Activated naive CD4-positive, alpha-beta T cell treated with anti-CD3 and anti-CD28 coated beads for 36 hours (primary cell): ENCODE data around the gene RALGAPB. TPM values are rescaled to one million over a fixed set of nuclear protein-coding genes. Genes with fewer than 3 reads are reported as not detected.
"Not testable (repeated sequence)": the region's sequence is repeated elsewhere in the genome, so short reads cannot be mapped to it uniquely, and the experiment has no call there.

Source experiments
- CTCF ChIA-PET: fragments of 350-600 bp; sonication (Branson Sonifier 250); formaldehyde crosslinking; loops from one replicate; lab custom pipeline; 2021; ENCODE audit warnings: antibody characterized with exemption; lab: Charles Lee
- DNase-seq: peaks from one replicate; pipeline ENCODE4 v3.0.0-alpha.2; 2020
- H3K27ac Mint-ChIP-seq: one replicate; pipeline ENCODE4 v1.8.0; 2021; ENCODE audit warnings: mild to moderate bottlenecking, mixed read lengths
- H3K27me3 Mint-ChIP-seq: one replicate; pipeline ENCODE4 v1.8.0; 2021; ENCODE audit warnings: low read depth, mixed read lengths
- H3K36me3 Mint-ChIP-seq: one replicate; pipeline ENCODE4 v1.8.0; 2021; ENCODE audit warnings: low read depth, mixed read lengths
- H3K4me1 Mint-ChIP-seq: one replicate; pipeline ENCODE4 v1.8.0; 2021; ENCODE audit warnings: low read depth, mixed read lengths
- H3K4me3 Mint-ChIP-seq: one replicate; pipeline ENCODE4 v1.8.0; 2021; ENCODE audit warnings: mild to moderate bottlenecking, moderate library complexity, mixed read lengths
- H3K9me3 Mint-ChIP-seq: one replicate; pipeline ENCODE4 v1.8.0; 2021; ENCODE audit warnings: mixed read lengths
- intact Hi-C: fragments of 100-400 bp; cut with micrococcal nuclease; formaldehyde crosslinking; loops from one replicate; pipeline ENCODE4 v1.15.1; 2023
- total RNA-seq, 2 experiments: library from RNA; stranded (reverse); gene quantifications; one replicate each; pipeline ENCODE4 v1.2.3, GENCODE V29; 2021

RALGAPB gene
- total RNA-seq, 2 experiments from 2014 or later: 22.1 to 24.0 TPM

DNA sequence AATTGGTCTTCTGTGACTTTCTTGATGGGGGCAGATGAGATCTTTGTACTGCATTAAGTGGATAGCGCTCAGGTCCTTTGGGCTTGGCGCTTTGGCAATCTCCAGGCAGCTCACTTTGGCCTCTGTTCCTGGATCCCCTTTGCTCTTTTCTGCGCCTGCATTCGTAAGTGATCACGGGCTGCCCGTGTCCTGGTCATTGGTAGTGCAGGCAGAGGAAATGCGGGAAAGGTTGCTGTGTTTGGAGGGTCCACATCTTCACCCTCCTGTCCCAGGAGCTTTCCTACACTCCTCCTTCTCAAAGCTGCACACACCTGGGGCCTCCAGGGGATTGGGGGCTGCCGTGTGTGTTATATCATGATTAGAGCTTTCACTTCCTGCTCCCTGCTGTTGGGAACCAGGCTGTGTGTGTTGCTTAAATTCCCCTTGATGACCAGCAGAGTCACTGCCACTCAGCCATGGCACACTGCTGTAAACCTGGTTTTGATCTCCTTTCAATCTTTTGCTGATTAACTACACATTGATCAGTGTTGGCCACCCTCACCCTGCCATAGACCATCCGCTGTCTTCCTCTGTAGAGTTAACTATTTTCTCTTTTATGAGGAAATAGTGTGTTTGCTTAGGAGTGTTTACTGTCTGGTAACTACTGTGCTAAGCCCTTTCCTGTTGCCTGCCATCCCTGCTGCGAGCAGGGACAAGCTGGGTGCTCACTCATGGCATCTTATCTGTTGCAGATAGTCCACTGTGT, 24.5 kb upstream of the RALGAPB start:
- H3K36me3 Mint-ChIP-seq: peaks cover 22% of the 10 kb centered on the region
- intact Hi-C loops: loop anchor here (10.0 kb wide), 2 partner anchors 63 to 297 kb away; partner anchors contain the start of gene ACTR5
- H3K27me3 Mint-ChIP-seq: no peaks in the 10 kb centered on the region
- CTCF ChIA-PET: interaction anchor here (0.6 to 4.3 kb wide), 4 partner anchors 14 to 317 kb away, joined by 4 to 52 read pairs (median 20); partner anchors contain the start of genes RALGAPB and SNHG17
- peak overlapping the region; percentile 26 for H3K27ac Mint-ChIP-seq
- H3K4me1 Mint-ChIP-seq: peaks cover 42% of the 10 kb centered on the region
- DNase-seq: no peak
- no peaks in the 10 kb centered on the region for H3K9me3 Mint-ChIP-seq
- peak overlapping the region; percentile 80 for H3K4me3 Mint-ChIP-seq

DNA sequence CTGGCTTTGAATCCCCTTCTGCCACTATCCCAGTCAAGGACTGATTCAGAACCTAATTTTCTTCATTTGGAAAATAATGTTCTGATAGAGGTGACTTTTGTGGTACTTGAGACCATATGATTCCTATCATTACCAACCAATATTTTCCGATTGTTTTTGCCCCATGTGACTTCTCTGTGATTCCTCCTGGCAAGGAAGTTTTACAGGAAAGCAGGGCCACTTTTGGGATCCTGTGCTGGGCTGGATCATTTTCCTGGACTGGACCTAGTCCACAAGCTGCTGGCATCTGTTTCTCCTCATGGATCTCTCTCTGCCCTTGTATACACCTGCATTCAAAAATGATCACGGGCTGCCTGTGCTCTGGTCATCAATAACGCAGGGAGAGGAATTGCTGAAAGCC, 23.6 kb upstream of the RALGAPB start:
- CTCF ChIA-PET: interaction anchor here (3.9 to 4.3 kb wide), 2 partner anchors 15 to 22 kb away, joined by 35 to 52 read pairs; partner anchors contain the start of genes RALGAPB and SNHG17
- Mint-ChIP-seq H3K9me3 (no peaks in the 10 kb centered on the region), H3K27me3 (no peaks in the 10 kb centered on the region), H3K4me3 (peak overlapping the region; percentile 29), H3K4me1 (peaks cover 42% of the 10 kb centered on the region), H3K36me3 (peaks cover 22% of the 10 kb centered on the region), H3K27ac (no peak overlapping the region)
- intact Hi-C loops: loop anchor here (10.0 kb wide), 2 partner anchors 64 to 296 kb away; partner anchors contain the start of gene ACTR5
- DNase-seq: no peak

DNA sequence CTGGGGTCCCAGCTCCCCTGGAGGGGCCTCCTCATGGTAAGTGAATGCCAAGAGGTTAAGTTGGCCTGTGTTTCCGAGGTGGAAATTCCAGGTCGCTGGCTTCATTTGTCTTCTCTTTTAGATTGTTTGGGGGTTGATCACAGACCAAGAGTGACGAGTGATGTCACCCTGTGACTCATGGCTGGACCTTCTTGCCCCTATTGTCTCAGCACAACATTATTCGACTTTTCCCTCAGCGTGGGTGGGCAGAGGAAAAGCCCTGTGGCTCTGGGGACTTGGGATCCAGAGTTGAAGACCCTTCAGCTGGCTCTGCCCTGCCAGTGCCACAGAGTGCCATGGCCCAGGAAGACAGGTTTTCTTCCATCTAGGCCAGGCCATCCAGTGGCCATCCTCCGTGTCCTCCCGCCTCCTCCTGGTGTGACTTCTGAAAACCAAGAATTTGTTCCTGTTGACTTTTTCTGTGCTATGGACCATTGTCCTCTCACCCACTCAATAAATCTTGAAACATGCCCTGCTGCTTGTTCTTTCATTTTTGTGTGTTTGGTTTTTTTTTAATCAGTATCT, 22.1 kb upstream of the RALGAPB start:
- no peak for DNase-seq
- CTCF ChIA-PET: interaction anchor here (0.5 to 0.7 kb wide), 2 partner anchors 22 to 54 kb away, joined by 3 to 6 read pairs; partner anchors contain the start of gene RALGAPB
- peaks cover 22% of the 10 kb centered on the region for H3K36me3 Mint-ChIP-seq

DNA sequence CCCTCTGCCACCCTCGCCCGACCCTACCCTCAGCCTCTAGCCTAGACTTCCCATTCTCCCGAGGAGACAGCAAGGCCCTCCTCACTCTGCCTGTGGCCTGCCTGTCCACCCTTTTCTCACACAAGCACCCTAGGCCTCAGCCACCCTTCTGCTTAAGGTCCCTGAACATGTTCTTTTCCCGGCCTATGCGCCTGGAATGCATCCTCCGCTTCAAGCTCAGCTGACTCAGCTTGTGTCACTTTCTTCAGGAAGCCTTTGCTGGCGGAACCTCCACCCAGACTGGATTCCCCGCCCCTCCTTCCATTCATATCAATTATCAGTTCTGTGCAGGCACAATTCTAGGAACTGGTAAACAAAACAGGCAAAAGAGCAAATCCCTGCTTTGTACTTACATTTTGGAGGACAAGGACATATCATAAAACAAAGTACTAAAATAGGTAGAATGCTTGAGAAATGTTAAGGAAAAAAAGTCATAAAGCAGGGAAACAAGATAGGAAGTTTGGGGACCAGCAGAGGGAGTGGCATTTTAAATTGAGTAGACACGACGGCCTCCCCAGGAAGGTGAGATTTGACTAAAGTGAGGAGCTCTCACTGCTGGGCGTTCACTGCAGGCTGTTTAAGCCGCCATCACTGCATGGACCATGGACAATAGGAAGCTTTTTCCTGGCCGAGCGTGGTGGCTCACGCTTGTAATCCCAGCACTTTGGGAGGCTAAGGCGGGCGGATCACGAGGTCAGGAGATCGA, 19.6 kb upstream of the RALGAPB start:
- Mint-ChIP-seq H3K36me3 (peaks cover 22% of the 10 kb centered on the region), H3K4me3 (no peak overlapping the region), H3K27me3 (no peaks in the 10 kb centered on the region), H3K4me1 (peaks cover 27% of the 10 kb centered on the region), H3K9me3 (no peaks in the 10 kb centered on the region), H3K27ac (no peak overlapping the region)
- intact Hi-C loops: no loop called here
- no peak for DNase-seq
- CTCF ChIA-PET: interaction anchor here (1.4 kb wide), 2 partner anchors 18 to 19 kb away, joined by 5 read pairs; partner anchors contain the start of genes RALGAPB and SNHG17

More for the DNA sequence above, 22.1 kb upstream of the RALGAPB start:
- Mint-ChIP-seq H3K4me3 (no peak overlapping the region), H3K27ac (no peak overlapping the region), H3K27me3 (no peaks in the 10 kb centered on the region), H3K9me3 (no peaks in the 10 kb centered on the region), H3K4me1 (peaks cover 39% of the 10 kb centered on the region)
- intact Hi-C loops: no loop called here

DNA sequence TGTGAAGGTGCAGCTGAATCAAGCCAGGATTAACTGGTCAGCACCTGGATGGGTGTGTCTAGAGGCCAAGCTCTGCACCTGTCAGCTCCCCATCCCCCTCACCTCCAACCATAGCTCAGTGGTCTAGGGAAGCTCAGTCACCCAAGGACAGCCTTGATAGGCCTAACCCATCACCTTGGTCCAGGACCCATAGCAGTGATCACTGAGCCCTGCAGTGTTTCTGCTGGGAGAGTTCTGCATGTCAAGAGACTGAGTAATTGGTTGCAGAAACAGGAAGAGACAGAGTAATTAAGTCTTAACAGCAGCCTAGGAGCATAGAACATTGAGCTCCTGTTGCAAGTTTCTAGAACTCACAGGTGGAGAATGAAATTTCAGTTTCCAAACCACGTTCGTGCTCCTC, 18.7 kb upstream of the RALGAPB start:
- Mint-ChIP-seq H3K4me3 (no peak overlapping the region), H3K4me1 (peaks cover 19% of the 10 kb centered on the region), H3K9me3 (no peaks in the 10 kb centered on the region), H3K27me3 (no peaks in the 10 kb centered on the region), H3K27ac (no peak overlapping the region), H3K36me3 (peaks cover 22% of the 10 kb centered on the region)
- intact Hi-C loops: no loop called here
- CTCF ChIA-PET: interaction anchor here (1.4 kb wide), 1 partner anchor 19 kb away, joined by 5 read pairs; the partner anchor contains the start of gene SNHG17
- no peak for DNase-seq

DNA sequence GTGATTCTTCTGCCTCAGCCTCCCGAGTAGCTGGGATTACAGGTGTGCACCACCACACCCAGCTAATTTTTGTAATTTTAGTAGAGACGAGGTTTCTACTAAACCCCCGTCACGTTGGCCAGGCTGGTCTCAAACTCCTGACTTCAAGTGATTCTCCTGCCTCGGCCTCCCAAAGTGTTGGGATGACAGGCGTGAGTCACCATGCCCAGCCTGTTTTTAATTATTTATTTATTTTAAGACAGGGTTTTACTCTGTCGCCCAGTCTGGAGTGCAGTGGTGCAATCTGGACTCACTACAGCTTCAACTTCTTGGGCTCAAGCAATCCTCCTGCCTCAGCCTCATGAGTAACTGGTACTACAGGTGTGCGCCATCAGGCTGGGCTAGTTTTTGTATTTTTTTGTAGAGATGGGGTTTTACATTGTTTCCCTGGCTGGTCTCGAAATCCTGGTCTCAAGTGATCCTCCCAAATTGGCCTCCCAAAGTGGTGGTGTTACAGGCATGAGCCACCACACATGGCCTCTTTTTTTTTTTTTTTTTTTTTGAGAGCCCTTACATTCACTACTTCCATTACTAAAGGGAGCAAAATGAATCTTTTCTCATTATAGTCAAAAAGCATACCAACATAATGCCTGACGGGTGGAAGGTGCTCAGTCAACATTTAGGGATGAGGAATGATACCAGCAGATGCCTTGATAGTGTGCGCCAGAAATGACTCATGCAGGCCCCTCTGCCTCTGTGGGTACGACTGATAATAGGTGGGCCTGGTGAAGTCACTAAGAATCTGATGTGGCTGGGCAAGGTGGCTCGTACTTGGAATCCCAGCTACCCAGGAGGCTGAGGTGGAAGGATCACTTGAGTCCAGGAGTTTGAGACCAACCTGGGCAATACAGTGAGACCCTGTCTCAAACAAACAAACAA, 17.8 kb upstream of the RALGAPB start:
- no peak for DNase-seq
- H3K4me3 Mint-ChIP-seq: no peak overlapping the region
- CTCF ChIA-PET: interaction anchor here (1.4 kb wide), 1 partner anchor 19 kb away, joined by 5 read pairs; the partner anchor contains the start of gene SNHG17
- no peak overlapping the region for H3K27ac Mint-ChIP-seq
- no peaks in the 10 kb centered on the region for H3K27me3 Mint-ChIP-seq
- intact Hi-C loops: no loop called here
- peaks cover 16% of the 10 kb centered on the region for H3K36me3 Mint-ChIP-seq
- H3K9me3 Mint-ChIP-seq: no peaks in the 10 kb centered on the region
- peaks cover 12% of the 10 kb centered on the region for H3K4me1 Mint-ChIP-seq

DNA sequence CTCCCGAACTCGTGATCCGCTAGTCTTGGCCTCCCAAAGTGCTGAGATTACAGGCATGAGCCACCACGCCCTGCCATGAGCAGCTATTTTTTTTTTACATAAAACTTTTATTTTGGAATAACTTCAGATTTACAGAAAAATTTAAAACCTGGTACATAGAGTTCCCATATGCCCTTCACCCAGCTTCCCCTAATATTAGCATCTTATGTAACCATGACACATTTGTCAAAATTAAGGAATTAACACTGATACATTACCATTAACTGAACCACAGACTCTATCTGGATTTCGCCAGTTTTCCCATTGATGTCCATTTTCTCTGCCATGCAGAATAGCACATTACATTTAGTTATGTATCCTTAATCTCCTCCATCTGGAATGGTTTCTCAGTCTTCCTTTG, 14.3 kb upstream of the RALGAPB start:
- CTCF ChIA-PET: no interaction called here
- peaks cover 3% of the 10 kb centered on the region for H3K4me1 Mint-ChIP-seq
- no peak overlapping the region for H3K27ac Mint-ChIP-seq
- H3K27me3 Mint-ChIP-seq: no peaks in the 10 kb centered on the region
- H3K9me3 Mint-ChIP-seq: no peaks in the 10 kb centered on the region
- intact Hi-C loops: no loop called here
- no peak overlapping the region for H3K4me3 Mint-ChIP-seq
- H3K36me3 Mint-ChIP-seq: no peaks in the 10 kb centered on the region
- no peak for DNase-seq

DNA sequence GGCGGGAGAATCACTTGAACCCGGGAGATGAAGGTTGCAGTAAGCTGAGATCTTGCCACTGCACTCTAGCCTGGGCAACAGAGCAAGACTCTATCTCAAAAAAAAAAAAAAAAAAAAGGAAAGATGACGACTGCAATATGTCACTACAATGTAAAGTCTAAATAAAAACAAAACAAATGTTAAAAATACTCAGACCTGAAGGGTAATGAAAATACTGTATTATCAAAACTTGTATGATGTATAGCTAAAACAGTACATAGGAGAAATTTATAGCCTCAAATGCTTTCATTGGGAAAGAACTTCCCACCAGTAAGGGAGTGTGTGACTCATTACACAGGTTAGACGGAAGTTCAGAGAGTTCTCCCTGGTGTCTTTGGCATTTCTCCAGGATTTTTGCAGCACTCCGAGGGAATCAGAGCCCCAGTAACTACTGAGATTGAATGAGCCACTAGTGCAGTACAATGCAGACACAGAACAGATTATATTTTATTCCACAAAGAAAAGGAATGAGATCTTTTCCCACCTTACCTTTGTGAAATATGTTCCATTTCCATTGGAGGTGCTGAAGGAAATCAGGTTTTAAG, 12.5 kb upstream of the RALGAPB start:
- Mint-ChIP-seq H3K9me3 (no peaks in the 10 kb centered on the region), H3K4me1 (peaks cover 3% of the 10 kb centered on the region), H3K4me3 (no peak overlapping the region), H3K27me3 (no peaks in the 10 kb centered on the region), H3K27ac (no peak overlapping the region), H3K36me3 (no peaks in the 10 kb centered on the region)
- CTCF ChIA-PET: no interaction called here
- intact Hi-C loops: no loop called here
- no peak for DNase-seq

DNA sequence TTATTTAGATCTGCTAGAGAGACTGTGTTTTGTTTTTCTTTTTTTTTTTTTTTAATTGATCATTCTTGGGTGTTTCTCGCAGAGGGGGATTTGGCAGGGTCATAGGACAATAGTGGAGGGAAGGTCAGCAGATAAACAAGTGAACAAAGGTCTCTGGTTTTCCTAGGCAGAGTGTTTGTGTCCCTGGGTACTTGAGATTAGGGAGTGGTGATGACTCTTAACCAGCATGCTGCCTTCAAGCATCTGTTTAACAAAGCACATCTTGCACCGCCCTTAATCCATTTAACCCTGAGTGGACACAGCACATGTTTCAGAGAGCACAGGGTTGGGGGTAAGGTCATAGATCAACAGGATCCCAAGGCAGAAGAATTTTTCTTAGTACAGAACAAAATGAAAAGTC, 12.0 kb upstream of the RALGAPB start:
- intact Hi-C loops, H3K36me3 Mint-ChIP-seq, H3K4me1 Mint-ChIP-seq, H3K27ac Mint-ChIP-seq, H3K9me3 Mint-ChIP-seq, H3K4me3 Mint-ChIP-seq, CTCF ChIA-PET, H3K27me3 Mint-ChIP-seq, DNase-seq: not testable (repeated sequence)

DNA sequence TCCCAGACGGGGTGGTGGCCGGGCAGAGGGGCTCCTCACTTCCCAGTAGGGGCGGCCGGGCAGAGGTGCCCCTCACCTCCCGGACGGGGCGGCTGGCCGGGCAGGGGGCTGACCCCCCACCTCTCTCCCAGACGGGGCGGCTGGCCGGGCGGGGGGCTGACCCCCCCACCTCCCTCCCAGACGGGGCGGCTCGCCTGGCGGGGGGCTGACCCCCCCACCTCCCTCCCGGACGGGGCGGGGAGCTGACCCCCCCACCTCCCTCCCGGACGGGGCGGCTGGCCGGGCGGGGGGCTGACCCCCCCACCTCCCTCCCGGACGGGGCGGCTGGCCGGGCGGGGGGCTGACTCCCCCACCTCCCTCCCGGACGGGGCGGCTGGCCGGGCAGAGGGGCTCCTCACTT, 11.5 kb upstream of the RALGAPB start:
- H3K4me3 Mint-ChIP-seq, H3K27me3 Mint-ChIP-seq, H3K9me3 Mint-ChIP-seq, H3K36me3 Mint-ChIP-seq, CTCF ChIA-PET, H3K27ac Mint-ChIP-seq, DNase-seq, H3K4me1 Mint-ChIP-seq, intact Hi-C loops: not testable (repeated sequence)

DNA sequence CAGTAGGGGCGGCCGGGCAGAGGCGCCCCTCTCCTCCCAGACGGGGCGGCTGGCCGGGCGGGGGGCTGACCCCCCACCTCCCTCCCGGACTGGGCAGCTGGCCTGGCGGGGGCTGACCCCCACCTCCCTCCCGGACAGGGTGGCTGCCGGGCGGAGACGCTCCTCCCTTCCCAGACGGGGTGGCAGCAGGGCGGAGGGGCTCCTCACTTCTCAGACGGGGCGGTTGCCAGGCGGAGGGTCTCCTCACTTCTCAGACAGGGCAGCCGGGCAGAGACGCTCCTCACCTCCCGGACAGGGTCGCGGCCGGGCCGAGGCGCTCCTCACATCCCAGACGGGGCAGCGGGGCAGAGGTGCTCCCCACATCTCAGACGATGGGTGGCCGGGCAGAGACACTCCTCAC, 11.1 kb upstream of the RALGAPB start:
- H3K9me3 Mint-ChIP-seq, H3K27me3 Mint-ChIP-seq, H3K4me3 Mint-ChIP-seq, DNase-seq, H3K4me1 Mint-ChIP-seq, intact Hi-C loops, H3K36me3 Mint-ChIP-seq, CTCF ChIA-PET, H3K27ac Mint-ChIP-seq: not testable (repeated sequence)
